Lung microvascular endothelial cell (primary cell): ENCODE data around the gene SYNDIG1L. TPM values are rescaled to one million over a fixed set of nuclear protein-coding genes. Genes with fewer than 3 reads are reported as not detected.
"Not testable (repeated sequence)": the region's sequence is repeated elsewhere in the genome, so short reads cannot be mapped to it uniquely, and the experiment has no call there.

Experiments
- DNase-seq, 2 donors: peaks; one replicate each; pipeline versions ENCODE4 v3.0.0 to v3.0.0-alpha.2; 2010; ENCODE audit warnings: low read depth in 2 of 2
- total RNA-seq: library from RNA; depleted of rRNA; stranded (reverse); fragments of >200 nt; gene quantifications from 2 replicates; pipeline ENCODE4 v1.2.1, GENCODE V29; 2014

SYNDIG1L gene
- total RNA-seq = not detected in 2 replicates

- DNase-seq = no peak
Measured at GRCh38 chr14:74426202-74426582, at the start of gene SYNDIG1L. Gene SYNDIG1L (minus strand): TSS chr14:74426210. CDS start chr14:74409744, 16,466 bp downstream.

GRCh38 chr14:74475678-74476077 lies 49.7 kb upstream of the SYNDIG1L start:
- peak in 1 of 2 donors; percentile 49 for DNase-seq

- DNase-seq = no peak
Measured at GRCh38 chr14:74474376-74474775, 48.4 kb upstream of the SYNDIG1L start.

- no peak for DNase-seq
Measured at GRCh38 chr14:74472601-74473000, 46.6 kb upstream of the SYNDIG1L start.

GRCh38 chr14:74469548-74470518 lies 43.8 kb upstream of the SYNDIG1L start:
- no peak for DNase-seq

- DNase-seq = no peak
Measured at GRCh38 chr14:74468513-74468912, 42.5 kb upstream of the SYNDIG1L start.

GRCh38 chr14:74465335-74465734 lies 39.3 kb upstream of the SYNDIG1L start:
- no peak for DNase-seq

- no peak for DNase-seq
Measured at GRCh38 chr14:74464785-74465184, 38.8 kb upstream of the SYNDIG1L start.

GRCh38 chr14:74463697-74464096 lies 37.7 kb upstream of the SYNDIG1L start:
- DNase-seq = no peak

GRCh38 chr14:74462993-74463392 lies 37.0 kb upstream of the SYNDIG1L start:
- no peak for DNase-seq

- peak in 1 of 2 donors; percentile 11 for DNase-seq
Measured at GRCh38 chr14:74459976-74460375, 34.0 kb upstream of the SYNDIG1L start.

- peak; percentile 60 to 68 for DNase-seq
Measured at GRCh38 chr14:74459289-74459946, 33.4 kb upstream of the SYNDIG1L start.

GRCh38 chr14:74457565-74457895 lies 31.5 kb upstream of the SYNDIG1L start:
- no peak for DNase-seq

- DNase-seq = no peak
Measured at GRCh38 chr14:74456684-74457564, 30.9 kb upstream of the SYNDIG1L start.

- not testable (repeated sequence) for DNase-seq
Measured at GRCh38 chr14:74454397-74454796, 28.4 kb upstream of the SYNDIG1L start.

- no peak for DNase-seq
Measured at GRCh38 chr14:74444866-74445265, 18.9 kb upstream of the SYNDIG1L start.

- DNase-seq = no peak
Measured at GRCh38 chr14:74442757-74443156, 16.7 kb upstream of the SYNDIG1L start.

GRCh38 chr14:74441113-74441512 lies 15.1 kb upstream of the SYNDIG1L start:
- no peak for DNase-seq

GRCh38 chr14:74438351-74438915 lies 12.4 kb upstream of the SYNDIG1L start:
- no peak for DNase-seq

GRCh38 chr14:74437496-74438053 lies 11.6 kb upstream of the SYNDIG1L start:
- DNase-seq = peak in 1 of 2 donors; percentile 26

GRCh38 chr14:74434294-74434693 lies 8.3 kb upstream of the SYNDIG1L start:
- no peak for DNase-seq
